Colonic mucosa (tissue), 4 donors: ENCODE measurements around the gene CYTIP. TPM values are rescaled to one million over a fixed set of nuclear protein-coding genes. Genes with fewer than 3 reads are reported as not detected.
"Not testable (repeated sequence)": the region's sequence is repeated elsewhere in the genome, so short reads cannot be mapped to it uniquely, and the experiment has no call there.

Experiments used
- DNase-seq: peaks from one replicate; pipeline ENCODE4 v3.0.0-alpha.2; 2020
- H3K27ac ChIP-seq: fragments of 200-600 bp; one replicate; pipeline ENCODE4 v1.8.0; 2021
- H3K27me3 ChIP-seq: fragments of 200-600 bp; one replicate; pipeline ENCODE4 v1.8.0; 2021
- H3K36me3 ChIP-seq: fragments of 200-600 bp; one replicate; pipeline ENCODE4 v1.8.0; 2021
- H3K4me1 ChIP-seq: fragments of 200-600 bp; one replicate; pipeline ENCODE4 v1.8.0; 2021; ENCODE audit warnings: mild to moderate bottlenecking
- H3K4me3 ChIP-seq: fragments of 200-600 bp; one replicate; pipeline ENCODE4 v1.8.0; 2021
- H3K9ac ChIP-seq, 2 donors: one replicate each; pipeline ENCODE4 v1.7.0; 2013; ENCODE audit warnings: control low read depth in 2 of 2, low read depth in 2 of 2, low read length in 2 of 2
- H3K9me3 ChIP-seq: fragments of 200-600 bp; one replicate; pipeline ENCODE4 v1.8.0; 2021
- intact Hi-C: fragments of 100-400 bp; cut with DNase I; formaldehyde crosslinking; loops from one replicate; pipeline ENCODE4 v1.14.1; 2022
- total RNA-seq, 2 donors: library from RNA; stranded (reverse); fragmentation: NEBNext Ultra II Directional in 1 of 2; extraction: Animal tissue kit (Norgen Biotek cat#: 25700) in 1 of 2; gene quantifications; one replicate each; pipeline ENCODE4 v1.2.1, GENCODE V29; 2021
- TF ChIP-seq, protein P1 (sequence below): fragments of 200-600 bp; IDR thresholded peaks from one replicate; pipeline ENCODE4 v1.8.0; 2022; ENCODE audit warnings: antibody characterized with exemption, mild to moderate bottlenecking
- donor health status: healthy.
- donor health status: DM: no; HTN: no; CAD: no.
- donor health status: DM: no; HTN: no; CAD: no.

CYTIP gene
- total RNA-seq, 2 donors from 2014 or later, result 5.9 to 8.0 TPM

DNA sequence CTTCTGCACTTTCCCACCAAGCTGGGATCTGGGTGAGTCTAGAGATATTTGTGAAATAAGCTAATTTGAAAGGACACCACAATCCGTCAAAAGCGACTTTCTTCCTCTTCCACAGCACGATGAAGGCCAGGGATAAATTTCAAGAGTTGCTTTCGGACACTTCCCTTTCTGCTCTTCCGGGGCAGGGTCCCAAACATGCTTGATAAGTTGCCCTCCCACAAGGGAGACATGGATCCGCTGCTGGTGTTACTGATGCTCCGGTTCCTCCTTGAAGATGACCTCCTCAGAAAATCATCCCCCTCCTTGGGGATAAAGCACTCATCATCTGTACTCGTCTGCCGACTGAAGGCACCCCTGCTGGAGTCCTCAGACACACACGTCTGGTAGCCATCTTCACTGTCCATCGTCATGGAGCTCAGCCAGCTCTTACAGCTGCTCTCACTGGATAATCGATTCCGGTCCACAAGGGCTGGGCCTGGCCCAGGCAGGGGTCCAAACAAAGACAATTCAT, 28.2 kb downstream of the CYTIP start:
- H3K27me3 ChIP-seq, result no peaks in the 10 kb centered on the region
- DNase-seq, result no peak
- H3K4me3 ChIP-seq, result no peak overlapping the region
- H3K36me3 ChIP-seq, result no peaks in the 10 kb centered on the region
- H3K9ac ChIP-seq, result no peak overlapping the region
- no peak overlapping the region for H3K27ac ChIP-seq
- no peaks in the 10 kb centered on the region for H3K4me1 ChIP-seq
- H3K9me3 ChIP-seq, result no peaks in the 10 kb centered on the region
- intact Hi-C loops, result no loop called here
- TF ChIP-seq, protein P1, sequence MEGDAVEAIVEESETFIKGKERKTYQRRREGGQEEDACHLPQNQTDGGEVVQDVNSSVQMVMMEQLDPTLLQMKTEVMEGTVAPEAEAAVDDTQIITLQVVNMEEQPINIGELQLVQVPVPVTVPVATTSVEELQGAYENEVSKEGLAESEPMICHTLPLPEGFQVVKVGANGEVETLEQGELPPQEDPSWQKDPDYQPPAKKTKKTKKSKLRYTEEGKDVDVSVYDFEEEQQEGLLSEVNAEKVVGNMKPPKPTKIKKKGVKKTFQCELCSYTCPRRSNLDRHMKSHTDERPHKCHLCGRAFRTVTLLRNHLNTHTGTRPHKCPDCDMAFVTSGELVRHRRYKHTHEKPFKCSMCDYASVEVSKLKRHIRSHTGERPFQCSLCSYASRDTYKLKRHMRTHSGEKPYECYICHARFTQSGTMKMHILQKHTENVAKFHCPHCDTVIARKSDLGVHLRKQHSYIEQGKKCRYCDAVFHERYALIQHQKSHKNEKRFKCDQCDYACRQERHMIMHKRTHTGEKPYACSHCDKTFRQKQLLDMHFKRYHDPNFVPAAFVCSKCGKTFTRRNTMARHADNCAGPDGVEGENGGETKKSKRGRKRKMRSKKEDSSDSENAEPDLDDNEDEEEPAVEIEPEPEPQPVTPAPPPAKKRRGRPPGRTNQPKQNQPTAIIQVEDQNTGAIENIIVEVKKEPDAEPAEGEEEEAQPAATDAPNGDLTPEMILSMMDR, result no peak

DNA sequence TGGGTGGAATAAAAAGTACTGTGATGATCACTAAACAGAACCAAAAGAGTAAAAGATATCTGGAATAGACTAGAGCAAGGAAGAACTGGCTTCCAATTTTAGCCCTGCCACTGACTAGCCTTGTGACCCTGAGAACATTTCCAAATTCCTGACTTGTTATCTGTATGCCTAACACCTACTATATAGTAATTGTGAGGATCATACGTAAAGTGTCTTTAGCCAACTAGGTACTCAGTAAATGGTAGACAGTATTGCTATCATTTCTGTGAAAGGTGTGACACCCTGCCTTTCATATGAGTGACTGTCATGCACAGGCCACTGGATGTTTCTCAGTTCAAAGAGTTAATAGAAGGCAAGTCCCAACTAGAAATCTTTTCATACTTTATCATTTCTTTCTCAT, 29.8 kb downstream of the CYTIP start:
- no peaks in the 10 kb centered on the region for H3K27me3 ChIP-seq
- no peak for DNase-seq
- no peaks in the 10 kb centered on the region for H3K36me3 ChIP-seq
- H3K4me3 ChIP-seq, result no peak overlapping the region
- intact Hi-C loops, result no loop called here
- TF ChIP-seq, protein P1, result no peak
- no peak overlapping the region for H3K9ac ChIP-seq
- H3K27ac ChIP-seq, result peak overlapping the region; percentile 41
- H3K9me3 ChIP-seq, result no peaks in the 10 kb centered on the region
- H3K4me1 ChIP-seq, result no peaks in the 10 kb centered on the region

DNA sequence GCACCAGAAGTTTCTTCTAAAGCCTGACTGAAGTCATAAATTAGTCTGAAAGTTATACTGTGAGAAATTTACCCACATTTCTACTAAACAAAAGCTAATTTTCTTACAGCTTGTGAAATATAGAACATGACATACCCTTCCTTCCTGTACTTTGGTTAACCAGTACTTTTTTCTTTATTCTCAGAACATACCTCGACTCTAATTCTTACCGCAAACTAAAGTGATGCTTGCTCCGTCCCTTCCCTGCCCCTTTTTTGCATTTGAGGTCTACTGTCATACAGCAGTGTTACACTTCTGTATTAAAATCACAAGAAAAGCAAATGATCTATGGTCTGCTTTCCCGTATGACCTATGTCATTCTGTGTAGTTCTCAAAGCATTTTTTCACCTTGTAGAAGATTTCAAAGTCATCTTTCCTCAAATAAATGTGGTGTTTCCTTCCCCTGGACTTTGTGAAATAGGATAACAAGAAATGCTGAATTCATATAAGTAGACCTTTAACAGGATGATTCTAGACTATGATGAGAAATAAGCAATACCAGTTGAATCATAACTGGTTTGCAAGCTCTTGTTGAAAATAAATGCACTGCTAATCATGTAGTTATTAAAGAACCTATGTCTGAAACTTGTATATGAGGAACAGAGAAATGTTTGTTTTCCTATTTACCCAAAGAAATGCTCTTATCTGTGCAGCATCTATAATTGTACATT, 30.4 kb downstream of the CYTIP start:
- Histone ChIP-seq H3K27ac (peak overlapping the region; percentile 41), H3K4me1 (no peaks in the 10 kb centered on the region), H3K4me3 (no peak overlapping the region), H3K9ac (no peak overlapping the region), H3K27me3 (no peaks in the 10 kb centered on the region), H3K9me3 (no peaks in the 10 kb centered on the region), H3K36me3 (no peaks in the 10 kb centered on the region)
- TF ChIP-seq, protein P1, result no peak
- intact Hi-C loops, result no loop called here
- no peak for DNase-seq

DNA sequence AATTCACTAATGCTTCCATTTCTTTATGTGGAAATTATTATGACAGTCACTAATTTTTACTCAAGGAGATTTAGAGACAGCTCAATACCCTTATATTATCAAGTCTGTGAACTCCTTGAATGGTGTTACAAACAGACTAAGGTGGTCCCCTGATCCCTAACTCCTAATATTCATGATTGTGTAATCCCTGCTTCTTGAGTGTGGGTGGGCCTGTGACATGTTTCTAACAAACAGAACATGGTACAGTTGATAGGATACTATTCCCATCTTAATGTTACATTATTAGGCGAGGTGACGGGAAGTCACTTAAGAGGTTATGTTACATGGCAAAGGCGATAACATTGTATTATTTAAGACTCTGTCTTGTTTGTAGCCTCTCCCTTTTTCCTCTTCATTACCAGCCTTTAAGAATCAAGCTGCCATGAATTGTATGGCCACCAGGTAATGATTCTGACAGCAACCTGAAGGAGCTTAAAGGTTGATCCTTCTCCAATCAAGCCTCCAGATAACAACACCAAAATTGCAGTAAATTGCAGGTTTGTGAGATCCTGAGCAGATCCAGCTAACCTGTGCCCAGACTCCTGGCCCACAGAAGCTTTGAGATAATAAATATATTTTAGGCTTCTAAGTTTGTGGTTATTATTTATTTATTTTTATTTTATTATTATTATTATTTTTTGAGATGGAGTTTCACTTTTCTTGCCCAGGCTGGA, 32.1 kb downstream of the CYTIP start:
- Histone ChIP-seq H3K9ac (no peak overlapping the region), H3K9me3 (no peaks in the 10 kb centered on the region), H3K36me3 (no peaks in the 10 kb centered on the region), H3K27me3 (no peaks in the 10 kb centered on the region), H3K27ac (no peak overlapping the region), H3K4me1 (no peaks in the 10 kb centered on the region), H3K4me3 (no peak overlapping the region)
- DNase-seq, result no peak
- intact Hi-C loops, result no loop called here
- TF ChIP-seq, protein P1, result no peak

DNA sequence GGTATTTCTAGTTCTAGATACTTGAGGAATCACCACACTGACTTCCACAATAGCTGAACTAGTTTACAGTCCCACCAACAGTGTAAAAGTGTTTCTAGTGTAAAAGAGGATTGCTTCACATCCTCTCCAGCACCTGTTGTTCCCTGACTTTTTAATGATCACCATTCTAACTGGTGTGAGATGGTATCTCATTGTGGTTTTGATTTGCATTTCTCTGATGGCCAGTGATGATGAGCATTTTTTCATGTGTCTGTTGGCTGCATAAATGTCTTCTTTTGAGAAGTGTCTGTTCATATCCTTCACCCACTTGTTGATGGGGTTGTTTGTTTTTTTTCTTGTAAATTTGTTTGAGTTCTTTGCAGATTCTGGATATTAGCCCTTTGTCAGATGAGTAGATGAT, 38.5 kb downstream of the CYTIP start:
- H3K36me3 ChIP-seq, H3K27ac ChIP-seq, intact Hi-C loops, H3K27me3 ChIP-seq, H3K4me3 ChIP-seq, H3K9me3 ChIP-seq, H3K4me1 ChIP-seq, DNase-seq, H3K9ac ChIP-seq: not testable (repeated sequence)

DNA sequence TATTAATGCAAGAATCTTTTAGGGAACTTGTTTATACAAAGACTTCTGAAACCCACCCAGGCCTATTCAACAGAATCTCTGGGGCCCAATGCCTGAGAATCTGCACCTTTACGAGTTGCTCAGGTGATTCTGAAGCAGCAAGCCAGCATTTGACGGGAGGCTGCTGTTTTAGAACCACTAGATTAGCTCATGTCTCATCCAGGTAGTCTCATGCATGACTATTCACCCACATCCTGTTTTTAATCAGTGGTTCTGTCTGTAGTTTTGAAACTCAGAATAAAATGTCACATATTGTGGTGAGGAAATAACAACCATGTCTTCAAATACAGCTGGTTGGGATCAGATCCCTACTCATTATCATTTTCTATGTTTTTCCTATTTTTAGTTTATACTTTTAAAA, 39.5 kb downstream of the CYTIP start:
- Histone ChIP-seq H3K36me3 (no peaks in the 10 kb centered on the region), H3K9me3 (no peaks in the 10 kb centered on the region), H3K27ac (peak overlapping the region; percentile 22), H3K4me1 (no peaks in the 10 kb centered on the region), H3K27me3 (no peaks in the 10 kb centered on the region), H3K4me3 (no peak overlapping the region), H3K9ac (no peak overlapping the region)
- TF ChIP-seq, protein P1, result no peak
- intact Hi-C loops, result no loop called here
- DNase-seq, result no peak

DNA sequence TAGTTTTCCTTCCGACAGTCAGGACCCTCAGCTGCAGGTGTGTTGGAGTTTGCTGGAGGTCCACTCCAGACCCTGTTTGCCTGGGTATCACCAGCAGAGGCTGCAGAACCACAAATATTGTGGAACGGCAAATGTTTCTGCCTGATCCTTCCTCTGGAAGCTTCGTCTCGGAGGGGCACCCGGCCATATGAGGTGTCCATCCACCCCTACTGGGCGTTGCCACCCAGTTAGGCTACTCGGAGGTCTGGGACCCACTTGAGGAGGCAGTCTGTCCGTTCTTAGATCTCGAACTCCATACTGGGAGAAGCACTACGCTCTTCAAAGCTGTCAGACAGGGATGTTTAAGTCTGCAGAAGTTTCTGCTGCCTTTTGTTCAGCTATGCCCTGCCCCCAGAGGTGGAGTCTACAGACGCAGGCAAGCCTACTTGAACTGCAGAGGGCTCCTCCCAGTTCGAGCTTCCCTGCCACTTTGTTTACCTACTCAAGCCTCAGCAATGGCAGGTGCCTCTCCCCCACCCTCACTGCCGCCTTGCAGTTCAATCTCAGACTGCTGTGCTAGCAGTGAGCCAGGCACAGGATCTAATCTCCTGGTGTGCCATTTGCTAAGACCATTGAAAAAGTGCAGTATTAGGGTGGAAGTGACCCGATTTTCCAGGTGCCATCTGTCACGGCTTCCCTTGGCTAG, 40.9 kb downstream of the CYTIP start:
- intact Hi-C loops, H3K4me1 ChIP-seq, H3K4me3 ChIP-seq, H3K36me3 ChIP-seq, H3K27ac ChIP-seq, H3K9me3 ChIP-seq, DNase-seq, H3K27me3 ChIP-seq, H3K9ac ChIP-seq: not testable (repeated sequence)
